SK-N-SH (cell line): ENCODE measurements around the gene CYP26C1. TPM values are rescaled to one million over a fixed set of nuclear protein-coding genes. Genes with fewer than 3 reads are reported as not detected.

Experiments used
- CTCF ChIA-PET: fragments of 300-600, 350-600 bp; formaldehyde crosslinking; extraction: SDS; loops from one replicate; lab custom pipeline; 2021; lab: Yijun Ruan, JAX
- POLR2A ChIA-PET: fragments of 350-600 bp; sonication (Branson Sonifier 250); formaldehyde crosslinking; extraction: SDS; loops from one replicate; lab custom pipeline; 2020; ENCODE audit warnings: antibody characterized with exemption, inconsistent platforms; lab: Yijun Ruan, JAX
- DNase-seq: peaks from one replicate; pipeline ENCODE4 v3.0.0; 2012
- H2AFZ ChIP-seq: fragments of 200-600 bp; sonication (generic); 2 replicates; pipeline ENCODE4 v1.8.1; 2016; ENCODE audit warnings: antibody characterized with exemption, mild to moderate bottlenecking, low read depth
- H3F3A ChIP-seq: fragments of 200-600 bp; sonication (generic); replicated peaks from 2 replicates; pipeline ENCODE3; 2016; ENCODE audit warnings: antibody characterized with exemption, mild to moderate bottlenecking; ENCODE audit not compliant: insufficient read depth
- H3K27ac ChIP-seq, 2 experiments: fragments of 200-500 bp in 1 of 2; fragments of 200-600 bp in 1 of 2; sonication (Bioruptor generic) in 1 of 2; sonication (generic), shearing (Covaris generic) in 1 of 2; 2 replicates each; pipeline versions ENCODE4 v1.5.1 to v1.6.1; 2014 to 2016; ENCODE audit warnings: low read depth in 2 of 2, inconsistent platforms in 1 of 2, low read length in 1 of 2, mild to moderate bottlenecking in 1 of 2, mixed read lengths in 1 of 2
- H3K27me3 ChIP-seq: fragments of 200-600 bp; sonication (generic), shearing (Covaris generic); 2 replicates; pipeline ENCODE4 v1.6.1; 2016; ENCODE audit warnings: mixed run types; ENCODE audit not compliant: insufficient read depth
- H3K36me3 ChIP-seq, 2 experiments: fragments of 200-500 bp in 1 of 2; fragments of 200-600 bp in 1 of 2; sonication (Bioruptor generic) in 1 of 2; sonication (generic) in 1 of 2; replicated peaks in 1 of 2; 2 replicates each; pipeline versions ENCODE3 to v1.5.1; 2014 to 2016; ENCODE audit warnings: low read length in 1 of 2, mild to moderate bottlenecking in 1 of 2; ENCODE audit not compliant: insufficient read depth in 2 of 2, control insufficient read depth in 1 of 2
- H3K4me1 ChIP-seq, 2 experiments: fragments of 200-500 bp in 1 of 2; fragments of 200-600 bp in 1 of 2; sonication (Bioruptor generic) in 1 of 2; sonication (generic), shearing (Covaris generic) in 1 of 2; 2 replicates each; pipeline versions ENCODE4 v1.5.1 to v1.6.1; 2014 to 2016; ENCODE audit warnings: low read depth in 1 of 2, low read length in 1 of 2, mixed run types in 1 of 2; ENCODE audit not compliant: insufficient read depth in 2 of 2, control insufficient read depth in 1 of 2
- H3K4me2 ChIP-seq: fragments of 200-600 bp; sonication (generic), shearing (Covaris generic); 2 replicates; pipeline ENCODE4 v1.6.1; 2017; ENCODE audit warnings: mixed run types
- H3K4me3 ChIP-seq, 2 experiments: fragments of 200-500 bp in 1 of 2; fragments of 200-600 bp in 1 of 2; sonication (Bioruptor generic) in 1 of 2; sonication (generic), shearing (Covaris generic) in 1 of 2; 2 replicates each; pipeline versions ENCODE4 v1.5.1 to v1.8.1; 2014 to 2016; ENCODE audit warnings: low read depth in 2 of 2, inconsistent platforms in 1 of 2, low read length in 1 of 2, mild to moderate bottlenecking in 1 of 2, mixed read lengths in 1 of 2, moderate library complexity in 1 of 2
- H3K79me2 ChIP-seq: fragments of 200-600 bp; sonication (generic); 2 replicates; pipeline ENCODE4 v1.8.1; 2017; ENCODE audit warnings: mild to moderate bottlenecking; ENCODE audit not compliant: insufficient read depth
- H3K9ac ChIP-seq: fragments of 200-600 bp; sonication (generic); 2 replicates; pipeline ENCODE4 v1.6.1; 2017; ENCODE audit warnings: mixed run types
- H3K9me2 ChIP-seq: fragments of 200-600 bp; sonication (generic); 2 replicates; pipeline ENCODE4 v1.6.1; 2017; ENCODE audit warnings: mixed run types
- H3K9me3 ChIP-seq: fragments of 200-600 bp; sonication (generic); 2 replicates; pipeline ENCODE4 v1.6.1; 2017; ENCODE audit warnings: mixed run types, mild to moderate bottlenecking, moderate library complexity
- H4K20me1 ChIP-seq: fragments of 200-600 bp; sonication (generic); 2 replicates; pipeline ENCODE4 v1.6.1; 2017; ENCODE audit warnings: mild to moderate bottlenecking, mixed run types; ENCODE audit not compliant: insufficient read depth
- CHD2 ChIP-seq: fragments of 150-350 bp; IDR thresholded peaks from 2 replicates; pipeline ENCODE4 v1.6.1; 2018; ENCODE audit warnings: low read length; ENCODE audit not compliant: partially characterized antibody
- EP300 ChIP-seq, 2 experiments: IDR thresholded peaks; 2 replicates each; pipeline versions ENCODE4 v1.4.0 to v1.6.1; 2012; ENCODE audit warnings: borderline replicate concordance in 1 of 2, low read depth in 1 of 2, low read length in 1 of 2
- EZH2phosphoT487 ChIP-seq: fragments of 200-600 bp; sonication (generic); IDR thresholded peaks from 2 replicates; pipeline ENCODE4 v1.6.1; 2017; ENCODE audit warnings: low read depth, mixed run types, mild to moderate bottlenecking, antibody characterized with exemption, moderate library complexity, borderline replicate concordance
- FOSL2 ChIP-seq: IDR thresholded peaks from 2 replicates; pipeline ENCODE4 v1.4.0; 2012; ENCODE audit warnings: low read depth, mild to moderate bottlenecking, moderate library complexity, borderline replicate concordance
- JUND ChIP-seq: IDR thresholded peaks from 2 replicates; pipeline ENCODE4 v1.4.0; 2012
- MEF2A ChIP-seq: IDR thresholded peaks from 2 replicates; pipeline ENCODE4 v1.4.0; 2012; ENCODE audit warnings: low read depth, borderline replicate concordance
- NRF1 ChIP-seq: IDR thresholded peaks from 2 replicates; pipeline ENCODE4 v1.6.1; 2012; ENCODE audit warnings: low read depth, mild to moderate bottlenecking, low read length
- POLR2AphosphoS5 ChIP-seq: IDR thresholded peaks from 2 replicates; pipeline ENCODE4 v1.6.1; 2012; ENCODE audit warnings: low read depth, low read length
- RFX5 ChIP-seq: IDR thresholded peaks from 2 replicates; pipeline ENCODE4 v1.6.1; 2012; ENCODE audit warnings: mild to moderate bottlenecking, improper control_type of control experiment, low read length
- RXRA ChIP-seq: IDR thresholded peaks from 2 replicates; pipeline ENCODE4 v1.4.0; 2012; ENCODE audit warnings: low read depth, mild to moderate bottlenecking, borderline replicate concordance
- SIN3A ChIP-seq: IDR thresholded peaks from 2 replicates; pipeline ENCODE4 v1.6.1; 2012; ENCODE audit warnings: low read depth, mild to moderate bottlenecking, low read length, moderate library complexity, borderline replicate concordance
- TCF12 ChIP-seq: IDR thresholded peaks from 2 replicates; pipeline ENCODE4 v1.4.0; 2012
- TEAD4 ChIP-seq: IDR thresholded peaks from 2 replicates; pipeline ENCODE4 v1.4.0; 2012; ENCODE audit warnings: mild to moderate bottlenecking, borderline replicate concordance; ENCODE audit not compliant: insufficient read depth
- WGBS: methylation state at CpG from one replicate; pipeline ENCODE4 v1.1.6; 2017; ENCODE audit warnings: low lambda C conversion rate; 5-methylcytosine and 5-hydroxymethylcytosine counted together
- polyA plus RNA-seq, 3 experiments: library from polyadenylated mRNA; depleted of rRNA; stranded (reverse); fragments of >200 nt; gene quantifications; 2 replicates each; pipeline ENCODE4 v1.2.3, GENCODE V29; 2012
- TF ChIP-seq, protein P1 (sequence below): fragments of 150-350 bp; IDR thresholded peaks from 2 replicates; pipeline ENCODE4 v1.6.1; 2017; ENCODE audit warnings: antibody characterized with exemption, low read length, low read depth, borderline replicate concordance
- TF ChIP-seq, protein P2 (sequence below): fragments of 150-350 bp; IDR thresholded peaks from 2 replicates; pipeline ENCODE4 v1.6.1; 2016; ENCODE audit warnings: mild to moderate bottlenecking, low read depth, low read length

Gene CYP26C1
- polyA plus RNA-seq, 1 of the 3 experiments (the other 2 are of a cell fraction) = not detected

DNA sequence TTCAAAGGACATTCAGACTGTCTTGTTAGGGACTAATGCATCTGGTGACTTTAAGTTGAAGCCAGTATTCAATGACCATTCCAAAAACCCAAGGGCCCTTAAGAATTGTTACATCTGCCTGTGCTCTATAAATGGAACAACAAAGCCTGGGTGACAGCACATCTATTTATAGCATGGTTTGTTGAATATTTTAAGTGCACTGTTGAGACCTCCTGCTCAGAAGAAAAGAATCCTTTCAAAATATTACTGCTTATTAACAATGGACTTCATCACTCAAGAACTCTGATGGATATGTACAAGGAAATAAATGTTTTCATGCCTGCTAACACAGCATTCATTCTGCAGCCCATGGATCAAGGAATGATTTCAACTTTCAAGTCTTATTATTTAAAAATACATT lies 33.1 kb upstream of the CYP26C1 start:
- no peaks in the 10 kb centered on the region for H3K9me3 ChIP-seq
- CTCF ChIA-PET = no interaction called here

DNA sequence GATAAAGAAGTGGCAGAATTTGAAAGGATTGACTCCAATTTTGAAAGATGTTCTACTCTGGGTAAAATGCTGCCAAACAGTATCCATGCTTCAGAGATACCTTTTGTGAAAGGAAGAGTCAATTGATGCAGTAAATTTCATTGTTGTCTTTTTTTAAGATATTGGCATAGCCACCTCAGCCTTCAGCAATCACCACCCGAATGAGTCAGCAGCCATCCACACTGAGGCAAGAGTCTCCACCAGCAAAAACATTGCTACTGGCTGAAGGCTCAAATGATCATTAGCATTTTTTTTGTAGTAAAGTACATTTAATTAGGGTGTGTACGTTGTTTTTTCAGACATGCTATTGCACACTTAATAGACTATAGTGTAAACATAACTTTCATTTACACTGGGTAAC lies 31.7 kb upstream of the CYP26C1 start:
- no peaks in the 10 kb centered on the region for H3K27me3 ChIP-seq
- peaks cover 0 to 25% of the 10 kb centered on the region in 2 experiments; a peak in 3 of 4 replicates for H3K4me1 ChIP-seq
- no peak overlapping the region for H3K4me3 ChIP-seq
- no peaks in the 10 kb centered on the region for H3K9me2 ChIP-seq
- TF ChIP-seq TCF12 (no peak), EZH2phosphoT487 (no peak), FOSL2 (peak; percentile 50; the same call in 1 of the 2 replicates), JUND (0 out of 2 replicates have a peak, but pooled peaks have one; percentile 28), NRF1 (no peak), SIN3A (no peak)
- TF ChIP-seq, protein P1, sequence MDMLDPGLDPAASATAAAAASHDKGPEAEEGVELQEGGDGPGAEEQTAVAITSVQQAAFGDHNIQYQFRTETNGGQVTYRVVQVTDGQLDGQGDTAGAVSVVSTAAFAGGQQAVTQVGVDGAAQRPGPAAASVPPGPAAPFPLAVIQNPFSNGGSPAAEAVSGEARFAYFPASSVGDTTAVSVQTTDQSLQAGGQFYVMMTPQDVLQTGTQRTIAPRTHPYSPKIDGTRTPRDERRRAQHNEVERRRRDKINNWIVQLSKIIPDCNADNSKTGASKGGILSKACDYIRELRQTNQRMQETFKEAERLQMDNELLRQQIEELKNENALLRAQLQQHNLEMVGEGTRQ = no peak
- TF ChIP-seq, all 33 proteins: peak for 2
- Histone ChIP-seq H3F3A (peaks cover 15% of the 10 kb centered on the region), H3K36me3 (no peaks in the 10 kb centered on the region), H2AFZ (no peak overlapping the region), H3K79me2 (no peaks in the 10 kb centered on the region), H3K9ac (no peak overlapping the region), H3K27ac (no peak overlapping the region), H3K9me3 (no peaks in the 10 kb centered on the region), H4K20me1 (no peaks in the 10 kb centered on the region), H3K4me2 (no peak overlapping the region)
- 46% methylated on average over 2 of the region's 2 CpGs for WGBS
- no peak for DNase-seq
- POLR2A ChIA-PET = no interaction called here
- CTCF ChIA-PET = no interaction called here

More for the DNA sequence above, 33.1 kb upstream of the CYP26C1 start:
- H3K4me3 ChIP-seq = no peak overlapping the region
- no peaks in the 10 kb centered on the region for H3K36me3 ChIP-seq
- no peaks in the 10 kb centered on the region for H3K79me2 ChIP-seq
- peaks cover 15% of the 10 kb centered on the region for H3F3A ChIP-seq
- TF ChIP-seq SIN3A (no peak), CHD2 (no peak), EZH2phosphoT487 (no peak)
- no peak overlapping the region for H3K9ac ChIP-seq
- H2AFZ ChIP-seq = no peak overlapping the region
- POLR2A ChIA-PET = no interaction called here
- H3K27ac ChIP-seq = no peak overlapping the region
- H4K20me1 ChIP-seq = no peaks in the 10 kb centered on the region
- DNase-seq = no peak
- no peaks in the 10 kb centered on the region for H3K27me3 ChIP-seq
- H3K9me2 ChIP-seq = no peaks in the 10 kb centered on the region
- no peak overlapping the region for H3K4me2 ChIP-seq
- H3K4me1 ChIP-seq = peaks cover 0 to 25% of the 10 kb centered on the region in 2 experiments; a peak in 3 of 4 replicates

DNA sequence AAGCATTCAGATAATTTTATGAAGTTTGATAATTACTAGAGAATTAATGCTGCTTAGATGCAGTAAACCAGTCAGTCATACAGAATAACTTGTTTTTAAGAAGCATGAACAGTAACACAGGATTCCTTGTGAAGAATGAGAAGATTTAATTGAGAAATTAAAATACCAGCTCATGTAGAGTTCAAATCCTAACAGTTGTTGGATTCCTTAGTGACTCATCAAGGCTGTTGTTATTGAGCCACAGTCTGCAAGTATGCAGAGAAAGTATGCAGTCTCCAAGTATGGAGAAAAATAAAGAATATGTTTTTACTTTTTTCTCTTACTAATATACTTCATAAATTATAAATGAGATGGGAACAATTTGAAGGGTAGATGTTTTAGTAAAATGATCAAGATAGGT lies 30.2 kb upstream of the CYP26C1 start:
- no peak overlapping the region for H3K4me3 ChIP-seq
- H3K9me2 ChIP-seq = no peaks in the 10 kb centered on the region
- no peak overlapping the region; the same call in 1 of the 2 replicates for H3K9ac ChIP-seq
- peak overlapping the region; percentile 45 for H3K4me2 ChIP-seq
- H3K27ac ChIP-seq = peak overlapping the region; percentile 66 to 72; a peak in 3 of 4 replicates
- TF ChIP-seq EP300 (IDR thresholded peaks at IDR 0.05; ENCODE audit: borderline replicate concordance in 1 of 2, low read depth in 1 of 2, low read length in 1 of 2) (peak in 1 of 2 experiments; percentile 52; a peak in 1 of 4 replicates), TCF12 (peak; percentile 50), FOSL2 (peak; percentile 94), TEAD4 (peak; percentile 57; the same call in 1 of the 2 replicates), JUND (peak; percentile 84), RXRA (0 out of 2 replicates have a peak, but pooled peaks have one; percentile 28), POLR2AphosphoS5 (peak; percentile 27; the same call in 1 of the 2 replicates), RFX5 (no peak), MEF2A (no peak)
- TF ChIP-seq, protein P2, sequence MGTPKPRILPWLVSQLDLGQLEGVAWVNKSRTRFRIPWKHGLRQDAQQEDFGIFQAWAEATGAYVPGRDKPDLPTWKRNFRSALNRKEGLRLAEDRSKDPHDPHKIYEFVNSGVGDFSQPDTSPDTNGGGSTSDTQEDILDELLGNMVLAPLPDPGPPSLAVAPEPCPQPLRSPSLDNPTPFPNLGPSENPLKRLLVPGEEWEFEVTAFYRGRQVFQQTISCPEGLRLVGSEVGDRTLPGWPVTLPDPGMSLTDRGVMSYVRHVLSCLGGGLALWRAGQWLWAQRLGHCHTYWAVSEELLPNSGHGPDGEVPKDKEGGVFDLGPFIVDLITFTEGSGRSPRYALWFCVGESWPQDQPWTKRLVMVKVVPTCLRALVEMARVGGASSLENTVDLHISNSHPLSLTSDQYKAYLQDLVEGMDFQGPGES = no peak
- no peaks in the 10 kb centered on the region for H3K36me3 ChIP-seq
- ChIA-PET POLR2A (no interaction called here), CTCF (no interaction called here)
- peaks cover 0 to 34% of the 10 kb centered on the region in 2 experiments; a peak in 3 of 4 replicates for H3K4me1 ChIP-seq
- no peak for DNase-seq
- no peaks in the 10 kb centered on the region for H4K20me1 ChIP-seq
- no peaks in the 10 kb centered on the region for H3K79me2 ChIP-seq
- peaks cover 15% of the 10 kb centered on the region for H3F3A ChIP-seq
- H2AFZ ChIP-seq = peak overlapping the region; percentile 76
- no peaks in the 10 kb centered on the region for H3K27me3 ChIP-seq
- H3K9me3 ChIP-seq = no peaks in the 10 kb centered on the region
